SK-N-SH treated with all-trans-retinoic acid at 6 μM for 48 hours (cell line): ENCODE measurements around the gene RGMA.

Source experiments
- ATAC-seq: fragments of 200-7000 bp; cut with Tn5 transposase; 3 replicates; pipeline ENCODE4 v1.9.1; 2020; ENCODE audit warnings: mild to moderate bottlenecking, moderate library complexity
- BACH2 ChIP-seq: fragments of 250-450 bp; sonication (Bioruptor Pico); IDR thresholded peaks from 2 replicates; pipeline ENCODE4 v1.9.0; 2021; ENCODE audit warnings: mild to moderate bottlenecking, borderline replicate concordance
- CREB5 ChIP-seq: fragments of 250-450 bp; sonication (Bioruptor Pico); IDR thresholded peaks from 2 replicates; pipeline ENCODE4 v1.5.1; 2020; ENCODE audit warnings: low read depth, mild to moderate bottlenecking, moderate library complexity
- CSDC2 ChIP-seq: fragments of 250-450 bp; sonication (Bioruptor Pico); IDR thresholded peaks from 2 replicates; pipeline ENCODE4 v1.5.0; 2020; ENCODE audit warnings: mild to moderate bottlenecking, moderate library complexity
- CSRNP3 ChIP-seq: fragments of 250-450 bp; sonication (Bioruptor Pico); IDR thresholded peaks from 2 replicates; pipeline ENCODE4 v1.5.1; 2021; ENCODE audit warnings: mild to moderate bottlenecking, moderate library complexity
- ESRRG ChIP-seq: fragments of 250-450 bp; sonication (Bioruptor Pico); IDR thresholded peaks from 2 replicates; pipeline ENCODE4 v1.6.1; 2021; ENCODE audit warnings: mild to moderate bottlenecking
- GLIS3 ChIP-seq: fragments of 250-450 bp; sonication (Bioruptor Pico); IDR thresholded peaks from 2 replicates; pipeline ENCODE4 v1.5.0; 2020; ENCODE audit warnings: mild to moderate bottlenecking, moderate library complexity
- OSR1 ChIP-seq: fragments of 250-450 bp; sonication (Bioruptor Pico); IDR thresholded peaks from 2 replicates; pipeline ENCODE4 v1.8.0; 2022; ENCODE audit warnings: moderate library complexity, mild to moderate bottlenecking, inconsistent platforms
- PATZ1 ChIP-seq: fragments of 250-450 bp; sonication (Bioruptor Pico); IDR thresholded peaks from 2 replicates; pipeline ENCODE4 v1.8.0; 2020; ENCODE audit warnings: mild to moderate bottlenecking, moderate library complexity, borderline replicate concordance
- POU6F1 ChIP-seq: fragments of 250-450 bp; sonication (Bioruptor Pico); IDR thresholded peaks from 2 replicates; pipeline ENCODE4 v1.8.0; 2021; ENCODE audit warnings: low read depth, mild to moderate bottlenecking, moderate library complexity, borderline replicate concordance
- PPARA ChIP-seq: fragments of 250-450 bp; sonication (Bioruptor Pico); IDR thresholded peaks from 2 replicates; pipeline ENCODE4 v1.5.0; 2020; ENCODE audit warnings: mild to moderate bottlenecking, borderline replicate concordance
- RARB ChIP-seq: fragments of 250-450 bp; sonication (Bioruptor Pico); IDR thresholded peaks from 2 replicates; pipeline ENCODE4 v1.8.0; 2021; ENCODE audit warnings: mild to moderate bottlenecking, moderate library complexity
- SNAI2 ChIP-seq: fragments of 250-450 bp; sonication (Bioruptor Pico); IDR thresholded peaks from 2 replicates; pipeline ENCODE4 v1.5.0; 2020; ENCODE audit warnings: mild to moderate bottlenecking, moderate library complexity
- TCF4 ChIP-seq: fragments of 250-450 bp; sonication (Bioruptor Pico); IDR thresholded peaks from 2 replicates; pipeline ENCODE4 v1.8.0; 2021; ENCODE audit warnings: mild to moderate bottlenecking, moderate library complexity, borderline replicate concordance
- TOX ChIP-seq: fragments of 250-450 bp; sonication (Bioruptor Pico); IDR thresholded peaks from 2 replicates; pipeline ENCODE4 v1.8.0; 2021; ENCODE audit warnings: mild to moderate bottlenecking, moderate library complexity, borderline replicate concordance
- TSHZ2 ChIP-seq: fragments of 250-450 bp; sonication (Bioruptor Pico); IDR thresholded peaks from 2 replicates; pipeline ENCODE4 v1.5.0; 2020; ENCODE audit warnings: mild to moderate bottlenecking, moderate library complexity
- ZC3H10 ChIP-seq: fragments of 250-450 bp; sonication (Bioruptor Pico); IDR thresholded peaks from 2 replicates; pipeline ENCODE4 v1.5.1; 2021; ENCODE audit warnings: mild to moderate bottlenecking, moderate library complexity
- ZFP3 ChIP-seq: fragments of 250-450 bp; sonication (Bioruptor Pico); IDR thresholded peaks from 2 replicates; pipeline ENCODE4 v1.5.0; 2020; ENCODE audit warnings: mild to moderate bottlenecking, moderate library complexity
- ZFP30 ChIP-seq: fragments of 450-650 bp; formaldehyde crosslinking; IDR thresholded peaks from 2 replicates; pipeline ENCODE4 v1.5.0; 2022; ENCODE audit warnings: mild to moderate bottlenecking, moderate library complexity
- ZNF565 ChIP-seq: fragments of 450-650 bp; formaldehyde crosslinking; conservative IDR thresholded peaks from 2 replicates; pipeline ENCODE4 v1.5.0; 2020; ENCODE audit warnings: low read depth, mild to moderate bottlenecking, moderate library complexity
- ZNF70 ChIP-seq: fragments of 450-650 bp; formaldehyde crosslinking; IDR thresholded peaks from 2 replicates; pipeline ENCODE4 v1.5.0; 2020; ENCODE audit warnings: mild to moderate bottlenecking, moderate library complexity
- ZNF8 ChIP-seq: fragments of 450-650 bp; formaldehyde crosslinking; IDR thresholded peaks from 2 replicates; pipeline ENCODE4 v1.5.0; 2020; ENCODE audit warnings: mild to moderate bottlenecking, moderate library complexity

Gene RGMA

GRCh38 chr15:93026380-93026817 lies 62.6 kb downstream of the RGMA start:
- TF ChIP-seq TCF4 (CRISPR knock-in tag), result no peak
- no peak for TF ChIP-seq POU6F1 (CRISPR knock-in tag)
- TF ChIP-seq ESRRG (CRISPR knock-in tag), result no peak
- TF ChIP-seq ZNF8 (CRISPR knock-in tag), result no peak
- no peak for TF ChIP-seq BACH2 (CRISPR knock-in tag)
- TF ChIP-seq ZC3H10 (CRISPR knock-in tag), result no peak
- TF ChIP-seq ZFP30 (CRISPR knock-in tag), result no peak
- TF ChIP-seq CREB5 (CRISPR knock-in tag), result no peak
- TF ChIP-seq CSDC2, result no peak
- no peak for TF ChIP-seq SNAI2
- TF ChIP-seq TSHZ2 (CRISPR knock-in tag), result no peak
- TF ChIP-seq RARB (CRISPR knock-in tag), result no peak
- no peak for TF ChIP-seq PATZ1 (CRISPR knock-in tag)
- no peak for TF ChIP-seq ZNF565 (CRISPR knock-in tag)
- TF ChIP-seq TOX (CRISPR knock-in tag), result no peak
- TF ChIP-seq PPARA (CRISPR knock-in tag), result no peak
- no peak for ATAC-seq

GRCh38 chr15:93025625-93025982 lies 63.4 kb downstream of the RGMA start:
- TF ChIP-seq ZNF70 (CRISPR knock-in tag) (no peak), ZNF8 (CRISPR knock-in tag) (no peak), ZFP30 (CRISPR knock-in tag) (no peak), ZC3H10 (CRISPR knock-in tag) (no peak), ZNF565 (CRISPR knock-in tag) (no peak), SNAI2 (no peak), ZFP3 (CRISPR knock-in tag) (no peak), POU6F1 (CRISPR knock-in tag) (no peak), BACH2 (CRISPR knock-in tag) (no peak), TSHZ2 (CRISPR knock-in tag) (no peak), TOX (CRISPR knock-in tag) (no peak), CREB5 (CRISPR knock-in tag) (no peak), OSR1 (CRISPR knock-in tag) (no peak), ESRRG (CRISPR knock-in tag) (no peak), CSRNP3 (no peak), GLIS3 (CRISPR knock-in tag) (no peak), PATZ1 (CRISPR knock-in tag) (no peak), PPARA (CRISPR knock-in tag) (no peak)
- ATAC-seq, result no peak
